ENCODE data around the gene CNTN4.

The CNTN4 gene

GRCh38 chr3:2826453-2826852 lies 727.8 kb downstream of the CNTN4 start:
- Histone ChIP-seq H3K4me2 (no peak overlapping the region), H4K20me1 (ENCODE audit: insufficient read depth) (no peaks in the 10 kb centered on the region), H3K36me3 (ENCODE audit: insufficient read depth) (no peaks in the 10 kb centered on the region), H3K79me2 (ENCODE audit: insufficient read depth, low read depth) (no peaks in the 10 kb centered on the region), H3K27me3 (ENCODE audit: insufficient read depth, low read depth) (no peaks in the 10 kb centered on the region), H3K9ac (no peak overlapping the region), H3K4me1 (ENCODE audit: low read depth, poor library complexity, severe bottlenecking) (no peaks in the 10 kb centered on the region), H3K4me3 (IDR thresholded peaks at IDR 0.05; ENCODE audit: insufficient read depth, low read depth, low read length) (no peak overlapping the region), H3K27ac (no peak overlapping the region), H2AFZ (ENCODE audit: low read depth) (no peak overlapping the region)
- TF ChIP-seq CTCF (conservative IDR thresholded peaks at IDR 0.05; ENCODE audit: low read depth, low read length), result no peak

GRCh38 chr3:2837239-2837638 lies 738.6 kb downstream of the CNTN4 start:
- H3K36me3 ChIP-seq (ENCODE audit: insufficient read depth), result no peaks in the 10 kb centered on the region
- peak overlapping the region; percentile 67 for H3K4me2 ChIP-seq
- no peak for TF ChIP-seq CTCF (conservative IDR thresholded peaks at IDR 0.05; ENCODE audit: low read depth, low read length)
- no peak overlapping the region for H2AFZ ChIP-seq (ENCODE audit: low read depth)
- H3K4me3 ChIP-seq (IDR thresholded peaks at IDR 0.05; ENCODE audit: insufficient read depth, low read depth, low read length), result no peak overlapping the region
- no peaks in the 10 kb centered on the region for H4K20me1 ChIP-seq (ENCODE audit: insufficient read depth)
- H3K27me3 ChIP-seq (ENCODE audit: insufficient read depth, low read depth), result no peaks in the 10 kb centered on the region
- H3K4me1 ChIP-seq (ENCODE audit: low read depth, poor library complexity, severe bottlenecking), result peaks cover 31% of the 10 kb centered on the region
- peak overlapping the region; percentile 16; the same call in 1 of the 2 replicates for H3K27ac ChIP-seq
- no peak overlapping the region for H3K9ac ChIP-seq
- H3K79me2 ChIP-seq (ENCODE audit: insufficient read depth, low read depth), result no peaks in the 10 kb centered on the region

GRCh38 chr3:2837910-2838309 lies 739.2 kb downstream of the CNTN4 start:
- no peaks in the 10 kb centered on the region for H3K27me3 ChIP-seq (ENCODE audit: insufficient read depth, low read depth)
- no peak overlapping the region for H3K9ac ChIP-seq
- H2AFZ ChIP-seq (ENCODE audit: low read depth), result no peak overlapping the region
- no peak for TF ChIP-seq CTCF (conservative IDR thresholded peaks at IDR 0.05; ENCODE audit: low read depth, low read length)
- H3K4me2 ChIP-seq, result peak overlapping the region; percentile 67
- H3K4me1 ChIP-seq (ENCODE audit: low read depth, poor library complexity, severe bottlenecking), result peaks cover 31% of the 10 kb centered on the region
- H4K20me1 ChIP-seq (ENCODE audit: insufficient read depth), result no peaks in the 10 kb centered on the region
- peak overlapping the region; percentile 16; the same call in 1 of the 2 replicates for H3K27ac ChIP-seq
- H3K4me3 ChIP-seq (IDR thresholded peaks at IDR 0.05; ENCODE audit: insufficient read depth, low read depth, low read length), result no peak overlapping the region
- no peaks in the 10 kb centered on the region for H3K79me2 ChIP-seq (ENCODE audit: insufficient read depth, low read depth)
- no peaks in the 10 kb centered on the region for H3K36me3 ChIP-seq (ENCODE audit: insufficient read depth)

GRCh38 chr3:2838546-2839157 lies 740.0 kb downstream of the CNTN4 start:
- no peak overlapping the region; the same call in 1 of the 2 replicates for H3K27ac ChIP-seq
- no peaks in the 10 kb centered on the region for H3K27me3 ChIP-seq (ENCODE audit: insufficient read depth, low read depth)

More at GRCh38 chr3:2838546-2839157, 740.0 kb downstream of the CNTN4 start:
- no peak for TF ChIP-seq CTCF (conservative IDR thresholded peaks at IDR 0.05; ENCODE audit: low read depth, low read length)
- no peaks in the 10 kb centered on the region for H3K79me2 ChIP-seq (ENCODE audit: insufficient read depth, low read depth)
- H3K4me1 ChIP-seq (ENCODE audit: low read depth, poor library complexity, severe bottlenecking), result peaks cover 31% of the 10 kb centered on the region
- H3K4me2 ChIP-seq, result peak overlapping the region; percentile 67
- no peak overlapping the region for H3K9ac ChIP-seq
- H3K4me3 ChIP-seq (IDR thresholded peaks at IDR 0.05; ENCODE audit: insufficient read depth, low read depth, low read length), result no peak overlapping the region
- H2AFZ ChIP-seq (ENCODE audit: low read depth), result no peak overlapping the region
- H3K36me3 ChIP-seq (ENCODE audit: insufficient read depth), result no peaks in the 10 kb centered on the region
- H4K20me1 ChIP-seq (ENCODE audit: insufficient read depth), result no peaks in the 10 kb centered on the region

All from KMS-11 (cell line).